ENCODE data around the gene TRAPPC3L.

TRAPPC3L gene

GRCh38 chr6:116568111-116568510 lies 22.6 kb upstream of the TRAPPC3L start:
- no peak overlapping the region for H3K4me3 ChIP-seq (ENCODE audit: low read depth, low read length)
- TF ChIP-seq CTCF (IDR thresholded peaks at IDR 0.05; ENCODE audit: borderline replicate concordance, insufficient read depth, low read depth, low read length) = no peak

- no peak overlapping the region for H3K4me3 ChIP-seq (ENCODE audit: low read depth, low read length)
These were observed 19.7 kb upstream of the TRAPPC3L start for GRCh38 chr6:116564921-116565872.

GRCh38 chr6:116564311-116564710 lies 18.8 kb upstream of the TRAPPC3L start:
- no peak for TF ChIP-seq CTCF (IDR thresholded peaks at IDR 0.05; ENCODE audit: borderline replicate concordance, insufficient read depth, low read depth, low read length)

More at GRCh38 chr6:116564921-116565872, 19.7 kb upstream of the TRAPPC3L start:
- TF ChIP-seq CTCF (IDR thresholded peaks at IDR 0.05; ENCODE audit: borderline replicate concordance, insufficient read depth, low read depth, low read length) = no peak

GRCh38 chr6:116563830-116564229 lies 18.3 kb upstream of the TRAPPC3L start:
- TF ChIP-seq CTCF (IDR thresholded peaks at IDR 0.05; ENCODE audit: borderline replicate concordance, insufficient read depth, low read depth, low read length) = no peak
- H3K4me3 ChIP-seq (ENCODE audit: low read depth, low read length) = no peak overlapping the region

More at GRCh38 chr6:116564311-116564710, 18.8 kb upstream of the TRAPPC3L start:
- H3K4me3 ChIP-seq (ENCODE audit: low read depth, low read length) = no peak overlapping the region

- no peak for TF ChIP-seq CTCF (IDR thresholded peaks at IDR 0.05; ENCODE audit: borderline replicate concordance, insufficient read depth, low read depth, low read length)
- H3K4me3 ChIP-seq (ENCODE audit: low read depth, low read length) = no peak overlapping the region
These were observed 17.1 kb upstream of the TRAPPC3L start for GRCh38 chr6:116562614-116563013.

- TF ChIP-seq CTCF (IDR thresholded peaks at IDR 0.05; ENCODE audit: borderline replicate concordance, insufficient read depth, low read depth, low read length) = no peak
- H3K4me3 ChIP-seq (ENCODE audit: low read depth, low read length) = no peak overlapping the region
These were observed 16.5 kb upstream of the TRAPPC3L start for GRCh38 chr6:116562019-116562403.

All from GM12875 (cell line).